ENCODE results near the gene STAG3. TPM values are rescaled to one million over a fixed set of nuclear protein-coding genes. Genes with fewer than 3 reads are reported as not detected.
A peak's percentile ranks its signal among the peaks of the same experiment; 100 is the strongest.
"Not testable (repeated sequence)": the region's sequence is repeated elsewhere in the genome, so short reads cannot be mapped to it uniquely, and the experiment has no call there.

Gene STAG3
- polyA plus RNA-seq, 1 donor from 2014 or later: 0.64 TPM

- peak overlapping the region; percentile 92 for H3K9ac ChIP-seq (ENCODE audit: low read length)
- H3K9me3 ChIP-seq (ENCODE audit: low read length): no peaks in the 10 kb centered on the region
- no peak overlapping the region for H2AFZ ChIP-seq (ENCODE audit: low read depth, low read length)
- H3K27me3 ChIP-seq (ENCODE audit: insufficient read depth, low read depth, low read length): no peaks in the 10 kb centered on the region
- H3K9me2 ChIP-seq (ENCODE audit: insufficient read depth, low read length): no peaks in the 10 kb centered on the region
- no peaks in the 10 kb centered on the region for H3K36me3 ChIP-seq (ENCODE audit: insufficient read depth, low read length)
- peak overlapping the region; percentile 38 for H3K4me2 ChIP-seq (ENCODE audit: low read length)
- peaks cover 3% of the 10 kb centered on the region for H3F3A ChIP-seq (ENCODE audit: insufficient read depth, low read length, poor library complexity, severe bottlenecking)
- no peaks in the 10 kb centered on the region for H4K20me1 ChIP-seq (ENCODE audit: insufficient read depth)
- H3K27ac ChIP-seq (ENCODE audit: low read length): peak overlapping the region; percentile 97
- peak overlapping the region; percentile 87 for H3K4me3 ChIP-seq (ENCODE audit: low read length)
- TF ChIP-seq TAF1 (IDR thresholded peaks at IDR 0.05; ENCODE audit: low read depth) (no peak), EP300 (conservative IDR thresholded peaks at IDR 0.05; ENCODE audit: poor library complexity, severe bottlenecking) (no peak), EZH2 (IDR thresholded peaks at IDR 0.05; ENCODE audit: borderline replicate concordance, insufficient read depth, low read length, poor library complexity, severe bottlenecking) (no peak), RAD21 (conservative IDR thresholded peaks at IDR 0.05) (no peak), POLR2AphosphoS5 (IDR thresholded peaks at IDR 0.05) (no peak), MXI1 (conservative IDR thresholded peaks at IDR 0.05; ENCODE audit: poor library complexity, severe bottlenecking) (no peak)
- TF ChIP-seq, protein P1, sequence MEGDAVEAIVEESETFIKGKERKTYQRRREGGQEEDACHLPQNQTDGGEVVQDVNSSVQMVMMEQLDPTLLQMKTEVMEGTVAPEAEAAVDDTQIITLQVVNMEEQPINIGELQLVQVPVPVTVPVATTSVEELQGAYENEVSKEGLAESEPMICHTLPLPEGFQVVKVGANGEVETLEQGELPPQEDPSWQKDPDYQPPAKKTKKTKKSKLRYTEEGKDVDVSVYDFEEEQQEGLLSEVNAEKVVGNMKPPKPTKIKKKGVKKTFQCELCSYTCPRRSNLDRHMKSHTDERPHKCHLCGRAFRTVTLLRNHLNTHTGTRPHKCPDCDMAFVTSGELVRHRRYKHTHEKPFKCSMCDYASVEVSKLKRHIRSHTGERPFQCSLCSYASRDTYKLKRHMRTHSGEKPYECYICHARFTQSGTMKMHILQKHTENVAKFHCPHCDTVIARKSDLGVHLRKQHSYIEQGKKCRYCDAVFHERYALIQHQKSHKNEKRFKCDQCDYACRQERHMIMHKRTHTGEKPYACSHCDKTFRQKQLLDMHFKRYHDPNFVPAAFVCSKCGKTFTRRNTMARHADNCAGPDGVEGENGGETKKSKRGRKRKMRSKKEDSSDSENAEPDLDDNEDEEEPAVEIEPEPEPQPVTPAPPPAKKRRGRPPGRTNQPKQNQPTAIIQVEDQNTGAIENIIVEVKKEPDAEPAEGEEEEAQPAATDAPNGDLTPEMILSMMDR (IDR thresholded peaks at IDR 0.05; ENCODE audit: poor library complexity, severe bottlenecking): no peak
- H3K79me2 ChIP-seq (replicated peaks; ENCODE audit: insufficient read depth, low read length): no peaks in the 10 kb centered on the region
Measured at GRCh38 chr7:100128637-100128963, 49.1 kb upstream of the STAG3 start.

GRCh38 chr7:100130220-100130607 is 47.5 kb upstream of the STAG3 start:
- not testable (repeated sequence) for H3K27ac ChIP-seq (ENCODE audit: low read length); H4K20me1 ChIP-seq (ENCODE audit: insufficient read depth); H3K4me3 ChIP-seq (ENCODE audit: low read length); H3K27me3 ChIP-seq (ENCODE audit: insufficient read depth, low read depth, low read length); H3K9ac ChIP-seq (ENCODE audit: low read length); H3K9me2 ChIP-seq (ENCODE audit: insufficient read depth, low read length); H3K79me2 ChIP-seq (replicated peaks; ENCODE audit: insufficient read depth, low read length); H2AFZ ChIP-seq (ENCODE audit: low read depth, low read length); H3K9me3 ChIP-seq (ENCODE audit: low read length); H3K4me2 ChIP-seq (ENCODE audit: low read length); H3K36me3 ChIP-seq (ENCODE audit: insufficient read depth, low read length); H3F3A ChIP-seq (ENCODE audit: insufficient read depth, low read length, poor library complexity, severe bottlenecking)

GRCh38 chr7:100130608-100131453 is 46.9 kb upstream of the STAG3 start:
- Histone ChIP-seq H3K9ac (ENCODE audit: low read length) (no peak overlapping the region), H3K4me3 (ENCODE audit: low read length) (peak overlapping the region; percentile 25), H3K27ac (ENCODE audit: low read length) (no peak overlapping the region), H3K4me2 (ENCODE audit: low read length) (no peak overlapping the region), H3K27me3 (ENCODE audit: insufficient read depth, low read depth, low read length) (no peaks in the 10 kb centered on the region), H3K9me3 (ENCODE audit: low read length) (no peaks in the 10 kb centered on the region), H3K9me2 (ENCODE audit: insufficient read depth, low read length) (no peaks in the 10 kb centered on the region), H3F3A (ENCODE audit: insufficient read depth, low read length, poor library complexity, severe bottlenecking) (peaks cover 3% of the 10 kb centered on the region), H3K36me3 (ENCODE audit: insufficient read depth, low read length) (no peaks in the 10 kb centered on the region), H4K20me1 (ENCODE audit: insufficient read depth) (no peaks in the 10 kb centered on the region), H2AFZ (ENCODE audit: low read depth, low read length) (no peak overlapping the region), H3K79me2 (replicated peaks; ENCODE audit: insufficient read depth, low read length) (no peaks in the 10 kb centered on the region)
- TF ChIP-seq MXI1 (conservative IDR thresholded peaks at IDR 0.05; ENCODE audit: poor library complexity, severe bottlenecking) (no peak), RAD21 (conservative IDR thresholded peaks at IDR 0.05) (peak; percentile 80), SMC3 (conservative IDR thresholded peaks at IDR 0.05; ENCODE audit: poor library complexity) (peak; percentile 76)
- TF ChIP-seq, protein P1 (IDR thresholded peaks at IDR 0.05; ENCODE audit: poor library complexity, severe bottlenecking): peak; percentile 88
